ENCODE results near the gene LAMP5. TPM values are rescaled to one million over a fixed set of nuclear protein-coding genes. Genes with fewer than 3 reads are reported as not detected.
A peak's percentile ranks its signal among the peaks of the same experiment; 100 is the strongest.

LAMP5 gene
- total RNA-seq, 1 donor: 0.18 TPM

GRCh38 chr20:9498322-9498721, 16.1 kb upstream of the LAMP5 start:
- DNase-seq (ENCODE audit: low read depth): peak; percentile 2
- no peak for TF ChIP-seq CTCF (IDR thresholded peaks at IDR 0.05; ENCODE audit: insufficient read depth, low read length)
- H3K4me3 ChIP-seq (ENCODE audit: low read depth, low read length): no peak overlapping the region

- no peak overlapping the region for H3K4me3 ChIP-seq (ENCODE audit: low read depth, low read length)
- DNase-seq (ENCODE audit: low read depth): no peak
- no peak for TF ChIP-seq CTCF (IDR thresholded peaks at IDR 0.05; ENCODE audit: insufficient read depth, low read length)
Observed at GRCh38 chr20:9499126-9499899, 15.1 kb upstream of the LAMP5 start.

- no peak for TF ChIP-seq CTCF (IDR thresholded peaks at IDR 0.05; ENCODE audit: insufficient read depth, low read length)
- DNase-seq (ENCODE audit: low read depth): no peak
- H3K4me3 ChIP-seq (ENCODE audit: low read depth, low read length): no peak overlapping the region
Observed at GRCh38 chr20:9500121-9500520, 14.3 kb upstream of the LAMP5 start.

- DNase-seq (ENCODE audit: low read depth): no peak
Observed at GRCh38 chr20:9501473-9501872, 12.9 kb upstream of the LAMP5 start.

GRCh38 chr20:9503526-9504245, 10.7 kb upstream of the LAMP5 start:
- H3K4me3 ChIP-seq (ENCODE audit: low read depth, low read length): no peak overlapping the region
- no peak for TF ChIP-seq CTCF (IDR thresholded peaks at IDR 0.05; ENCODE audit: insufficient read depth, low read length)
- DNase-seq (ENCODE audit: low read depth): no peak

More at GRCh38 chr20:9501473-9501872, 12.9 kb upstream of the LAMP5 start:
- H3K4me3 ChIP-seq (ENCODE audit: low read depth, low read length): no peak overlapping the region
- TF ChIP-seq CTCF (IDR thresholded peaks at IDR 0.05; ENCODE audit: insufficient read depth, low read length): no peak

GRCh38 chr20:9506280-9506821, 8.0 kb upstream of the LAMP5 start:
- TF ChIP-seq CTCF (IDR thresholded peaks at IDR 0.05; ENCODE audit: insufficient read depth, low read length): no peak
- no peak overlapping the region for H3K4me3 ChIP-seq (ENCODE audit: low read depth, low read length)
- no peak for DNase-seq (ENCODE audit: low read depth)
